Stimulated activated CD8-positive, alpha-beta memory T cell treated with anti-CD3 and anti-CD28 coated beads, Interleukin-12 subunit alpha, Interleukin-12 subunit beta, amount 100 ng/mL, for 1 hour (primary cell): ENCODE measurements around the gene NELL1.

Source experiments
- DNase-seq: peaks from one replicate; pipeline ENCODE4 v3.0.0-alpha.2; 2020; ENCODE audit warnings: low read depth

Gene NELL1

GRCh38 chr11:20874358-20874757 lies 205.0 kb downstream of the NELL1 start:
- no peak for DNase-seq

DNA sequence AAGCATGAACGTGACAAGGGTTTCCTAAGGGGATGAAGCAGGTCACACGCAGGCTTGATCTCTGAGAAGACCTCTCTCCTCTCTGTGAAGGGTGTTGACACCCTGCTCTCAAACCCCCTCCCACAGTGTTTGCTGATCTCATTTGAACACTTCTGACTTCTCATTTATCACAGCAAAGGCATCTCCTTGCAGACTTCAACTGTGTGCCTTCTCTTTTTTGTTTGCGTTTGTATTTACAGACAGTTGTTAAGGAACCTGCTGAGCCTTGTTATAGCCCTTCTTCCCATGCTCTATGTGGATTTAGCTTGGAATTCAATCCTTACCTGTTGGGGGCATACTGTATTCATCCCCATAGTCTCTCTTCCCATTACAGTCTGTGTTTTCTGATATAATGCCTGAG lies 206.5 kb downstream of the NELL1 start:
- DNase-seq, result no peak

GRCh38 chr11:20876738-20877137 lies 207.4 kb downstream of the NELL1 start:
- DNase-seq, result no peak

DNA sequence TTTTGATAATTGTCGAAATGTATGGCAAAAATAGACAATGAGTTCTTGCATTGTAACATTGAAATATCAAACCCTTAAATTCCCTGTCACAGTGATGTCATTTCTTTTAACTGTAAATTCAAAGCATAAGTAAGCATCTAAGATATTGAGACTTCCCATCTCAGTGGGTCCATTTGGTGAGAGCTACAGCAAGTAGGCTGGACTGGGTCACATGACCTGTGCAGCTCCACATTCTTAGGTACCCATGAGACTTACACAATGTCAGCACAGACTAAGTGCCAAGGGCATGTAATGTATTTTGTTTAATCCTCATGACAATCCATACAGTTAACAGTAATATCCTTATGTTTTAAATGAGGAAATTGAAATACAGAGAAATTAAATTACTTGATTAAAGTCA lies 210.7 kb downstream of the NELL1 start:
- no peak for DNase-seq

DNA sequence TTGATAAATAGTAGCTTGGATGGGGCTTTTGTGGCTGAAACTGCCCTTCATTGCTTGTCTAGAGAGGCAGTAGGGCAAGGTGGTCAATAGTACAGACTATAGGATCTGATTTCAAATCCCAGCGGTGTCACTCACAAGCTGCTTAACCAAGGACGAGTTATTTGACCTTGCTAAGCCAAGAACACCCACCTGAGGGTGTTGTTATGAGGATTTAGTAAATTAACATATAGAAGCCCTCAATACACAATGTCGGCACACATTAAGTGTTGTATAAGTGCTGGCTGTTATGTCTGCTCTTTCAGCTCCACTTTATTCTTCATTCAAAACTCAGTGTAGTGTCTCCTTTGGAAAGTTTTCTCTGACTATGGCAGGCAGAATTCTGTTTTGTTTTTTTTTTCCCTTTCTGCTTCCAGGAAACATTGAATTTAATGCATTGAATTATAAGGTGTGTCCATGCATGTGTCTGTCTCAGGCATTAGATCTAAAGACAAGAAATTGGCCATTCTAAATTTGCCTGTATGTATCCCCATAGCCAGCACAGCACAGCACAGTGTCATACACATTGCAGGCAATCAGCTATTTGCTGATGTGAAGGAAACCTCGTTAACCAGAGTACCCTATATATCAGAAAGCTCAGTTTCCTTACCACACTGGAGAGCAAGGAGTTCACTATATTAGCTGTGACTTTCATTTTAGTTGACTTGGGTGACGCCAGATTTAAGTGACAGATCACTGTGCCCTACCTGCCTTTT lies 212.1 kb downstream of the NELL1 start:
- DNase-seq, result no peak

- no peak for DNase-seq
These were observed 217.8 kb downstream of the NELL1 start for GRCh38 chr11:20887137-20887536.

DNA sequence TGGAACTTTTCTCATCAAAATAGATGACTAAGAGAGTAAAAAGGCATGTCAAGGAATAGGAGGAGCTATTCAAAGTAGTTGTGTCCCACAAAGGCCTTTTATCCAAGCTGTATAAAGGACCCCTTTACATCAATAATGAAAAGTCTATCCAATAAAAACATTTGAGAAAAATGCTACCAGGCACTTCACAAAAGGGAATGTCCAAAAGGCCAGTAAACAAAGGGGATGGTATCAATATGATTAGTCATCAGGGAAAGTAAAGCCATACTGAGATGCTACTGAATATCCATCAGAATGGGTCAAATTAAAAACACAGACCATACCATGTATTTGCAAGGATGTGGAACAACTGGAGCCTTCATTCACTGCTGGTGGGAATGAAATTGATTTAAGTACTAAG lies 224.9 kb downstream of the NELL1 start:
- DNase-seq, result no peak

GRCh38 chr11:20909995-20910726 lies 240.8 kb downstream of the NELL1 start:
- no peak for DNase-seq

DNA sequence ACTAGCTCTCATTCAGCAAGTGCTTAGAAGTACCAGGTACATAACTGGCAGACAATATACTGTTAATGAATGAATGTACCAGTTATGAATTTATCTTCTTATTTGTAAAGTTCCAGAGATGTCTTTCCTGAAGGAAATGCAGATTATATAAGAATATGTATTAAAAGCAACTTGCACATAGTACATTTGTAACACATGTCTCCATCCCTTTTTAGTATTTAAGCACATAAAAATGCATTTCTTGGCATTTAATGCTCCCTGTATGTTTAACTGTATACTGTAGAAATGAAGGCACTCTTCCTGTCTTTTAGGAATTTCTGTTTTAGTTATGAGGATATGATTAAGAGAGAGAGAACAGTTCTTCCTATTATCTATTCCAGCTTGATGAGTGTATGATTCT lies 241.3 kb downstream of the NELL1 start:
- no peak for DNase-seq

DNA sequence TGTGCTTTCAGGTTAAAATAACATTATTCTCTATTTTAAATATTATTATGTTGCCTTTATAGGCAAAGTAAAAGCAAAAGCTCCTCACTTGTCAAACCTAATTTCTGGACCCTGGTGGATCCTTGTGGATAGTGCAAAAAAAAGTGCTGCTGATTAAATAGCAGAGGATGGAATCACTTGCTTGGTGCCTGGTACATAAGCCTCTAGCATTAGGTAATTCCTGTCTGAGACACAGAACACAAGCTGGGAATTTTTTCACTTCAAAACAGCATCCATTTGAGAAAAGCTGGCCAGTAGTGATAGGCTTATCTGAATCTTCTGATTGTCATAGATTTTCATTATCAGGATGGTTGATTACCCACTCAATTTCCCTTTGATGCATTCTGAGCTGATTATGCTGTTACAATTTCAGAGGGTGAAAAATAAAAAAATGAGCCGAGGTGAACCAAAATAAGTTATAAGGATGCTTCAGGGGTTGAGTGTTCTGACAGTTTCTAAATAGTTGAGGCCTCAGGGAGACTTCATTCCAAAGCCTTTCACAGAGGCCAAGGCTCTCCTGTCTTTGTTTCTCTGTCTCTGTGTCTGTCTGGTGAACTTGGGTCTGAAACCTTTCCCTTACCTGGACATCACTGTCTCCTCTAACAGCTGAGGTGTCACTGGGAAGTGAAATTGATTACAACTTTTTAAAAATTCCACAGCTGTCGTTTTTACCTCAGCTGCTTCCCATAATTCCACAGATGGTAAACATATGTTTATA lies 242.9 kb downstream of the NELL1 start:
- DNase-seq, result no peak

DNA sequence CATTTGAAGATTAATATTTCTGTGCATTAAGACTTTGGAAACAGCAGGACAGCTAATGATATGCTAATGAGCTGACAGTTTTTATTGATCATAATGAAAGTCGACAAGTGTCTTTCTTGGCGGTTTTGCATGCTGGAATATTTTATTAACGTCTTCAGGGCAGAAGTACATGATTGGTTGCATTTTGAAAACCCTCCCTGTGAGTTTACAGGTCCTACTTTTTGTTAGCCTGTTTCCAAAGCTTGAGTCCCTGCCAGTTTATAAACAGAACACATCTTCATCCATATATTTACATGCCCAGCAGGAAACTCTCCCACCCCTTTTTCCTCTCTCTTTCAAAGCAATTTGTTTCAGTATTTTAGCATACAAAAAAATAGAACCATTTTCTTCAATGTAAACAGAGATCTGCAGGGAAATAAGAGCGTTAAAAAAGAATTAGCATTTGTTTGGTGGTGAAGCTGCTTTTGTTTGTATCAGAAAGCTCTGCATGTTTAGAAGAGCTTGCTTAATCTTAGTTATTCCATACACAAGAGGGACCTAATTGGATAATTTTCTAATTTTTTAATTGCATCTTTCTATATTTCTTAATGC lies 243.6 kb downstream of the NELL1 start:
- DNase-seq, result no peak

DNA sequence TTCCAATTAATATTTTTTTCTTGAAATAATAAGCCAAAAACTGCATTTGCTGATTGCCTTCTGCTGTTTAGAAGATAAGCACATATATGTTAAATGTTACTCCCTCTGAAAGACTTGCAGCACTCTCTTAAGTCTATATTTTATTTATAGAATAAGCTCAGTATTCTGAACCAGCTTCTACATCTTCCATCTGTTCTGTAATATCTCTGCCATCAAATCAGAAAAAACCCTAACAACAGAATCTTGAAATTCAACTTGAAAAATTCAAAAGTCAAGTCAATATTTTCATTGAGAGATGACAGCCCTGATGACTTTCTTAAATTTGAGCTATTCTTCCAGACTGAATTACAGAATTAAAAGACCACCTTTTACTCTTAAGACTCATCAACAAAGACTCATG lies 247.9 kb downstream of the NELL1 start:
- no peak for DNase-seq

DNA sequence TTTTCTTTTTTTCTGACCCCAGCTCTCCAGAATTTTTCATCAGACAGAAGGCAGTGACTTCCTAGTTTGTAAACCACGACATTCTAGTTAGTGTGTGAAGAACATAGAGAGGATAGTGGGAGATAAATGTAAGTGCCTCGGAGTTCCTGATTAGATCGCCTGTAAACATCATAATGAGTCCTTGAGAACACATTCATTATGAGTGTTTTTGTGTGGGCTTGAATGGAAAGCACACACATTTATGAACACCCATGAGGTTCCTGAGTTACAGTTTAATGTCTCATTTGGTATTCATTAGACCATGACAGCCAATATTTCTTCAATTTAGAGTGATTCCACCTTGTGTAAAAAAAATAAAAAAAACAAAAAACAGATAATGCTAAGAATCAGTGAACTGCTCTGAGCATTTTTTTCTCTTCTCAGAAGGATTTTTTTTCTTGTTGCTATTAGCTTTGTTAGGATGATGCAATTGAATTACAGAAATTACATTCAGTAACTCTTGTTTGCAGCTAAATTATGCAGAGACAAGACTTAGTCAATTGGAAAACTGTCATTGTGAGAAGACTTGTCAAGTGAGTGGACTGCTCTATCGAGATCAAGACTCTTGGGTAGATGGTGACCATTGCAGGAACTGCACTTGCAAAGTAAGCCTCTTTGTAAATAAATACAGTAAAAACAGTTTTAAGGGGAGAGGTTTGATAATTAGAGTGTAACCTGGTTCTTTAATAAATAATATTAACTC lies 257.6 kb downstream of the NELL1 start:
- DNase-seq, result no peak

DNA sequence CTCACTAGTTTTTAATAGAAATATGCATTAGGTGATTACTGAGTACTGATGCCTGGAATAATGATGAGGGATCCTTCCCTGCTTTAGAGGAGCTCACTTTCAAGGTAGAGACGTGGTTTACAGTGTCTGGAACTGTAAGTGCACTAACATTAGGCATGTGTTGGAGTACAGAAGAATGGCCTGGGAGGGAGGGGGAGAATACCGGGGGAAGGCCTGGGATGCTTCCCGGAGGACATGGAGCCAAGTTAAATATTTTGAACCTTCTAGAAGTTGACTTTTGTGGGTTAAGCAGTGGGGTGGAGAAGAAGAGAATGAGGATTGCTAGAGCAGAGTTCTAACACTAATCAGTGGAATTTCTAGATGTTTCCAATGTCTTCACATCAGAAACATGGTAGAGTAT lies 261.6 kb downstream of the NELL1 start:
- DNase-seq, result no peak

- no peak for DNase-seq
These were observed 263.7 kb downstream of the NELL1 start for GRCh38 chr11:20933086-20933485.

DNA sequence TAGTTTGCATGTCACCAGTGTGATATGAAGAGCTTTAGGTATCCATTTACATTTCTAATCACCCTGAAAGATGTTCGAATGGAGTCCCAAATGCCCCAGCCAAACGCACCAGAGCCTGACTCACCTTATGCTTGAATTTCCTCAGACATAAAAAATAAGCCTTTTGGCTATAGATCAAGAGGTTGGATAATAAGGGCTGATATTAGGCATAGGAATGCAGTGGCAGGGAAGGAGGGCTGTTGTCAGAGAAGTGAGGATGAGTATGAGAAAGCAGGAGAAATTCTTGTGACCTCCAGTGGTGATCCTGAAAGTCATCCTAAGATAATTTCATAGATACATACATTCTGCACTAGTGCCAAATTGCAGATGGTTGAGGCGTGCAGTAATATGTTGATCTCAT lies 264.6 kb downstream of the NELL1 start:
- DNase-seq, result no peak

DNA sequence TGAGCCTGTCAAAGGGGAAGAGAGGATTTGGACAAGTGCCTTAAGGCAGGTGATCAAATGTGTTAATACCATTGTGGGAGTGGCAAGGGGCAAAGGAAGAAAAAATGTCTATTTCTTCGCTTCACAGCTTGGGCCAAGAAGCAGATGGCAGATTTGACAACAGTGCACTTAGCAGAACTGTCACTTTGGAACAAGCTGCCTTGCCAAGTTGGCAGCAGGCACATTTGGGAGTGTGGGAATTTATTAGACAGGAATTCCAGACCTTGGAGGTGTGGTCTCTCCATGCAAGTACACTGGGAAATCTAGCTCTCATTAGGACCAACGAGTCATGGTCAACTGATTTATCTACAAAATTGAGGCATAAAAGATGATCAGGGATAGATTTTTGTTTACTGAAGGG lies 265.1 kb downstream of the NELL1 start:
- DNase-seq, result no peak

GRCh38 chr11:20937826-20938225 lies 268.4 kb downstream of the NELL1 start:
- DNase-seq, result no peak

- no peak for DNase-seq
These were observed 280.2 kb downstream of the NELL1 start for GRCh38 chr11:20949585-20949984.

DNA sequence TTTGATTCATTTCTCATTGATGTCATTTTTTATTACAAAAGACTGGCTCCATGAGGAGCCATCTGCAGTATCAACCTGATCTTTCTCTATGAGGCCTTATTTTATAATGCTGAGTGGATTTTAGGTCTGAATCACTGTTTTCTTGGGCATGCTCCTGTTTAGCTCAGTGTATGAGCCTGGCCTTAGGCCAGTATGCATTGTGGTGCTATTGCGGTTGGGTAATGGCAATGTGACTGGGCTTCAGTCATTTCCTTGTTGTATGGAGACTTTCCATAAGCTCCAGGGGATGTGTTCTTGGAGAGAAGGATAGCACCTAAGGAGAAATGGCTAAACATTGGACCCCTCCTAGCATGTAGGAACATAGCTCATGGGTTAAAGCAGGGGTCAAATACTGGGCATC lies 293.2 kb downstream of the NELL1 start:
- no peak for DNase-seq

DNA sequence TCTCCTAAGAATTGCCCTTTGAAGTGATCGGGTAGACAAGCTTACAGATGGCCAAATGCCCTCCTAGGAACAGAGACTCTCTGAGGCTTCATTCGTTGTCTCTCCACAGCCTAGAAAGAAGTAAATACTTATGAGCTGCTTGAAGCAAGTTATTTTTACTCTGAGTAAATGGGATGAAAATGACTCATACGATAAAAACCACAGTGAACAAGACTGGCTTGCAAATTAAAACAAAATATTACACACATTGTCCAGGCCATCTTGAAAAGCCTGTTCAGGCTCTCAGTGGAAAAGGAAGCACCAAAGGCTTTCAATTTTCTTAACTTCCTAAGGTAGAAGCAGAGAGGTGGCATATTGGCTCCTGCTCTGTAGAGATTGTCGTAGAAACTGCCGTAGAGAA lies 294.2 kb downstream of the NELL1 start:
- no peak for DNase-seq

DNA sequence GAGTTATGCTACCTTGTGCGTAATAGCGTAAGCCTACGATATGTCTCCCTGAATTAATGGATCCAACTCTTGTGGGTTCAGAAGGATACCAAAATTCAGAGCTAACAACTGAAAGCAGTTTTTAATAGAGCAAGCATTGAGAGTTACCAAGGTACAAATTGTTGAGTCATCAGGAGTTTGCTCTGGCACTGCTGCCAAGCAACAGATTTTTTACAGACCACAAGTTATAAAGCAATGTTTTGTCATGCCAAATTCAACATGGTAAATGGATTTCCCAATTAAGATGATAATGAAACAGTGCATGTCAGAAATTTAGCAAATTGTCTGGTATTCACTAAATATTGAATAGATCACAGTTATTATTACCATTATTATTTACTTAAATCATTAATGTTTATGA lies 295.6 kb downstream of the NELL1 start:
- DNase-seq, result no peak
